Endothelial cell of umbilical vein (primary cell): Measurements from ENCODE around the gene KRT37.

Source experiments
- CTCF ChIP-seq, 2 donors: IDR thresholded peaks; 1 replicate in 1 of 2; 2 replicates in 1 of 2; pipeline ENCODE4 v1.5.1; 2011; ENCODE audit warnings: low read length in 2 of 2, mild to moderate bottlenecking in 2 of 2, moderate library complexity in 2 of 2, control low read depth in 1 of 2, inconsistent platforms in 1 of 2, low read depth in 1 of 2; ENCODE audit not compliant: insufficient read depth in 1 of 2; ENCODE audit errors: extremely low read depth in 1 of 2
- JUN ChIP-seq: IDR thresholded peaks from 2 replicates; pipeline ENCODE4 v1.6.1; 2011; ENCODE audit warnings: borderline replicate concordance, low read depth; ENCODE audit not compliant: insufficient read length, insufficient read depth
- MYC ChIP-seq: IDR thresholded peaks from one replicate; pipeline ENCODE4 v1.6.1; 2011; ENCODE audit warnings: mild to moderate bottlenecking, low read depth, low read length
- POLR2AphosphoS5 ChIP-seq: IDR thresholded peaks from 2 replicates; pipeline ENCODE4 v1.6.1; 2012; ENCODE audit warnings: low read depth, mild to moderate bottlenecking, control low read depth, low read length, moderate library complexity; ENCODE audit not compliant: insufficient read depth

GRCh38 chr17:41446806-41447205 lies 22.4 kb upstream of the KRT37 start:
- TF ChIP-seq CTCF (IDR thresholded peaks at IDR 0.05; ENCODE audit: extremely low read depth in 1 of 2, insufficient read depth in 1 of 2, low read depth in 1 of 2, low read length in 2 of 2) = no peak
- TF ChIP-seq POLR2AphosphoS5 = no peak
- no peak for TF ChIP-seq MYC
- TF ChIP-seq JUN = no peak
